ENCODE results near the gene CCDC171.

DNA sequence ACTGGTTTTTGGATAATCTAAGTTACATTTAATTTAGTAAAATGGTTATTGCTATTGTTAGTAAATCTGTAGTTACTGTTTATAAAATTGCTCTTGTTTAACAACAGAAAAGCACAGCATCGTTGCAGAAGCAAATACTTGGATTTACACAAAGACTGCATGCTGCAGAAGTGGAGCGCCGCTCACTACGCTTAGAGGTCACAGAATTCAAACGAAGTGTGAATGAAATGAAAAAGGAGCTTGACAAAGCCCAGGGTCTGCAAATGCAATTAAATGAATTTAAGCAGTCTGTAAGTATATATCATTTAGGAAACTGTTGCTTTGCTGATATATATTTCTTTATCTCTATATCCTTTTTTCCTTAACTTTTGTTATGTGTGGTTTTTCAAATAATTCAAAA, 226.0 kb downstream of the CCDC171 start:
- TF ChIP-seq, protein P1, sequence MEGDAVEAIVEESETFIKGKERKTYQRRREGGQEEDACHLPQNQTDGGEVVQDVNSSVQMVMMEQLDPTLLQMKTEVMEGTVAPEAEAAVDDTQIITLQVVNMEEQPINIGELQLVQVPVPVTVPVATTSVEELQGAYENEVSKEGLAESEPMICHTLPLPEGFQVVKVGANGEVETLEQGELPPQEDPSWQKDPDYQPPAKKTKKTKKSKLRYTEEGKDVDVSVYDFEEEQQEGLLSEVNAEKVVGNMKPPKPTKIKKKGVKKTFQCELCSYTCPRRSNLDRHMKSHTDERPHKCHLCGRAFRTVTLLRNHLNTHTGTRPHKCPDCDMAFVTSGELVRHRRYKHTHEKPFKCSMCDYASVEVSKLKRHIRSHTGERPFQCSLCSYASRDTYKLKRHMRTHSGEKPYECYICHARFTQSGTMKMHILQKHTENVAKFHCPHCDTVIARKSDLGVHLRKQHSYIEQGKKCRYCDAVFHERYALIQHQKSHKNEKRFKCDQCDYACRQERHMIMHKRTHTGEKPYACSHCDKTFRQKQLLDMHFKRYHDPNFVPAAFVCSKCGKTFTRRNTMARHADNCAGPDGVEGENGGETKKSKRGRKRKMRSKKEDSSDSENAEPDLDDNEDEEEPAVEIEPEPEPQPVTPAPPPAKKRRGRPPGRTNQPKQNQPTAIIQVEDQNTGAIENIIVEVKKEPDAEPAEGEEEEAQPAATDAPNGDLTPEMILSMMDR (IDR thresholded peaks at IDR 0.05; ENCODE audit: low read depth, low read length), result no peak
- TF ChIP-seq EZH2phosphoT487 (IDR thresholded peaks at IDR 0.05; ENCODE audit: low read depth), result no peak
